D721Med (cell line): ENCODE data around the gene POU5F2.

ENCODE experiments used
- DNase-seq: peaks from one replicate; pipeline ENCODE4 v3.0.0; 2011; ENCODE audit warnings: low spot score; ENCODE audit not compliant: insufficient read length
- FAIRE-seq: peaks from 2 replicates; lab custom pipeline; 2011; peaks lifted over from hg19 to GRCh38; lab: Jason Lieb, UNC
- CTCF ChIP-seq: IDR thresholded peaks from 2 replicates; pipeline ENCODE4 v1.5.1; 2012; ENCODE audit warnings: mild to moderate bottlenecking, control low read depth; ENCODE audit not compliant: insufficient read depth; ENCODE audit errors: missing control alignments

POU5F2 gene

GRCh38 chr5:93756372-93756771 lies 15.0 kb upstream of the POU5F2 start:
- no peak for TF ChIP-seq CTCF
- DNase-seq = no peak
- FAIRE-seq = no peak

GRCh38 chr5:93755716-93756115 lies 14.3 kb upstream of the POU5F2 start:
- DNase-seq = no peak
- FAIRE-seq = no peak
- no peak for TF ChIP-seq CTCF

GRCh38 chr5:93748875-93749397 lies 7.5 kb upstream of the POU5F2 start:
- no peak for FAIRE-seq
- TF ChIP-seq CTCF = no peak
- no peak for DNase-seq

- FAIRE-seq (no peak), DNase-seq (no peak)
- TF ChIP-seq CTCF = no peak
Measured at GRCh38 chr5:93746406-93747056, 5.1 kb upstream of the POU5F2 start.

GRCh38 chr5:93736284-93736683 lies 5.1 kb downstream of the POU5F2 start:
- DNase-seq (no peak), FAIRE-seq (no peak)
- no peak for TF ChIP-seq CTCF

GRCh38 chr5:93735378-93735777 lies 6.0 kb downstream of the POU5F2 start:
- FAIRE-seq (peak; percentile 60), DNase-seq (no peak)

More at GRCh38 chr5:93735378-93735777, 6.0 kb downstream of the POU5F2 start:
- no peak for TF ChIP-seq CTCF
